Measurements from ENCODE around the gene TRH.
A peak's percentile ranks its signal among the peaks of the same experiment; 100 is the strongest.
"Not testable (repeated sequence)": the region's sequence is repeated elsewhere in the genome, so short reads cannot be mapped to it uniquely, and the experiment has no call there.

The TRH gene

GRCh38 chr3:129999176-129999575 lies 24.7 kb downstream of the TRH start:
- not testable (repeated sequence) for DNase-seq (ENCODE audit: insufficient read length, low spot score); FAIRE-seq

- FAIRE-seq, result not testable (repeated sequence)
- peak; percentile 58 for DNase-seq (ENCODE audit: insufficient read length, low spot score)
Observed at GRCh38 chr3:130002666-130003598, 28.4 kb downstream of the TRH start.

DNA sequence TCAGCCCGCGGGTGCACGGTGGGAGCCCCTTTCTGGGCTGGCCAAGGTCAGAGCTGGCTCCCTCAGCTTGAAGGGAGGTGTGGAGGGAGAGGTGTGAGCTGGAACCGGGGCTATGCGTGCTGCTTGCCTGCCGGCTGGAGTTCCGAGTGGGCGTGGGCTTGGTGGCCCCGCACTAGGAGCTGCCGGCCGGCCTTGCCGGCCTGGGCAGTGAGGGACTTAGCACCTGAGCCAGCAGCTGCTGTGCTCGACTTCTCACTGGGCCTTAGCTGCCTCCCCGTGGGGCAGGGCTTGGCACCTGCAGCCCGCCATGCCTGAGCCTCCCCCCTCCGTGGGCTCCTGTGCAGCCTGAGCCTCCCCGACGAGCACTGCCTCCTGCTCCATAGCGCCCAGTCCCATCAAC lies 36.0 kb downstream of the TRH start:
- no peak for DNase-seq (ENCODE audit: insufficient read length, low spot score)
- FAIRE-seq, result no peak

- FAIRE-seq; DNase-seq (ENCODE audit: insufficient read length, low spot score): not testable (repeated sequence)
Observed at GRCh38 chr3:130012108-130012507, 37.6 kb downstream of the TRH start.

GRCh38 chr3:130013246-130013645 lies 38.7 kb downstream of the TRH start:
- not testable (repeated sequence) for FAIRE-seq; DNase-seq (ENCODE audit: insufficient read length, low spot score)

GRCh38 chr3:130014526-130014925 lies 40.0 kb downstream of the TRH start:
- no peak for DNase-seq (ENCODE audit: insufficient read length, low spot score)
- FAIRE-seq, result no peak

DNA sequence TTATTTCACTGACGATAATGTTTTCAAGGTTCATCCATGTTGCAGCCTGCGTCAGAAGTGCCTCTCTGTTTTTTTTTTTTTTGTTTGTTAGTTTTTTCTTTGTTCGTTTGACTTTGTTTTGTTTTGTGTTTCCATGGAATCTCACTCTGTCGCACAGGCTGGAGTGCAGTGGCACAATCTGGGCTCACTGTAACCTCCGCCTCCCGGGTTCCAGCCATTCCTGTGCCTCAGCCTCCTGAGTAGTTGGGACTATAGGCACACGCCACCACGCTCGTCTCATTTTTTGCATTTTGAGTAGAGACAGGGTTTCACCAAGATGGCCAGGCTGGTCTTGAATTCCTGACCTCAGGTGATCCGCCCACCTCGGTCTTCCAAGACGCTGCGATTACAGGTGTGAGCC lies 43.1 kb downstream of the TRH start:
- not testable (repeated sequence) for DNase-seq (ENCODE audit: insufficient read length, low spot score); FAIRE-seq

DNA sequence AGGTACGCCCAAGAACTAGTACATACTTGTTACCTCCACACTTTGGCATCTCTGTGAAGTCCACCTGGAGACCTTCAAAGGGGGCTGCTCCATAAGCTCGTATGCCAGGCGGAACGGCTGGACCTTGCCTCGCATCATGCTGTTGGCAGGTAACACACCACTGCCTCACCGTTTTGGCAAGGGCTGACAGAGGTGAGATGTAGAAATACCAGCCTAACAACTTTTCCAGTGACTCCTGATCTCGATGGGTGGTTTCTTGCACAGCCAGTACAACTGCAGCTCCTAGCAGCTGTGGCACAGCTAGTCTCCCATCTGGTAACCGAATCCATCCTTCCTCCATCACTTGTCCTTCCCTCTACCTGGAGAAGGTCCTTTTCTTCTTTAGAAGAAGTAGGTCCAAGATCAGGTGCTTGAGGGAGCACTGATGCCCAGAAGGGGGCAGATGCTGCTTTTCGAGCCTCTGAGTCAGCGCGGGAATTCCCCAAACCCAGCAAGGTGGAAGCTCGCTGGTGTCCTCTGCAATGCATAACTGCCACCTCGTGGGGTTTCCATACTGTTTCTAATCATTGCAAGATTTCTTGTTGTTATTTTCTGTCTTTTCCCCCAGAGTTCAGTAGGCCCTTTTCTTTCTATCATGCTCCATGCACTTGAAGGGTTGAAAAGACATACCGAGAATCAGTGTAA lies 51.8 kb downstream of the TRH start:
- not testable (repeated sequence) for FAIRE-seq; DNase-seq (ENCODE audit: insufficient read length, low spot score)

GRCh38 chr3:130027437-130027836 lies 52.9 kb downstream of the TRH start:
- not testable (repeated sequence) for DNase-seq (ENCODE audit: insufficient read length, low spot score); FAIRE-seq
